ENCODE measurements around the gene OXTR. TPM values are rescaled to one million over a fixed set of nuclear protein-coding genes. Genes with fewer than 3 reads are reported as not detected.

The OXTR gene
- total RNA-seq, 4 donors from 2014 or later, result 0.20 TPM; not detected in 3

GRCh38 chr3:8764528-8764927 is 4.9 kb downstream of the OXTR start:
- intact Hi-C loops (cut with DNase I; ENCODE audit: low total_unique reads) (no loop called here), in situ Hi-C loops (cut with MboI; ENCODE audit: low sequenced_read_pairs in 4 of 4) (no loop called here)
- ATAC-seq (no peak), DNase-seq (no peak)
- TF ChIP-seq, protein P1, sequence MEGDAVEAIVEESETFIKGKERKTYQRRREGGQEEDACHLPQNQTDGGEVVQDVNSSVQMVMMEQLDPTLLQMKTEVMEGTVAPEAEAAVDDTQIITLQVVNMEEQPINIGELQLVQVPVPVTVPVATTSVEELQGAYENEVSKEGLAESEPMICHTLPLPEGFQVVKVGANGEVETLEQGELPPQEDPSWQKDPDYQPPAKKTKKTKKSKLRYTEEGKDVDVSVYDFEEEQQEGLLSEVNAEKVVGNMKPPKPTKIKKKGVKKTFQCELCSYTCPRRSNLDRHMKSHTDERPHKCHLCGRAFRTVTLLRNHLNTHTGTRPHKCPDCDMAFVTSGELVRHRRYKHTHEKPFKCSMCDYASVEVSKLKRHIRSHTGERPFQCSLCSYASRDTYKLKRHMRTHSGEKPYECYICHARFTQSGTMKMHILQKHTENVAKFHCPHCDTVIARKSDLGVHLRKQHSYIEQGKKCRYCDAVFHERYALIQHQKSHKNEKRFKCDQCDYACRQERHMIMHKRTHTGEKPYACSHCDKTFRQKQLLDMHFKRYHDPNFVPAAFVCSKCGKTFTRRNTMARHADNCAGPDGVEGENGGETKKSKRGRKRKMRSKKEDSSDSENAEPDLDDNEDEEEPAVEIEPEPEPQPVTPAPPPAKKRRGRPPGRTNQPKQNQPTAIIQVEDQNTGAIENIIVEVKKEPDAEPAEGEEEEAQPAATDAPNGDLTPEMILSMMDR (IDR thresholded peaks at IDR 0.05 in 4 of 5, conservative IDR thresholded peaks at IDR 0.05 in 1 of 5), result no peak
- no peak for TF ChIP-seq POLR2A (IDR thresholded peaks at IDR 0.05)
- H3K27ac ChIP-seq, result no peak overlapping the region
- H3K4me3 ChIP-seq, result no peak overlapping the region
- peaks cover 19 to 24% (median 21%) of the 10 kb centered on the region in 3 donors for H3K27me3 ChIP-seq
- peaks cover 19 to 20% of the 10 kb centered on the region in 2 donors for H3K4me1 ChIP-seq
- H3K36me3 ChIP-seq, result no peaks in the 10 kb centered on the region
- H3K9me3 ChIP-seq, result no peaks in the 10 kb centered on the region

DNA sequence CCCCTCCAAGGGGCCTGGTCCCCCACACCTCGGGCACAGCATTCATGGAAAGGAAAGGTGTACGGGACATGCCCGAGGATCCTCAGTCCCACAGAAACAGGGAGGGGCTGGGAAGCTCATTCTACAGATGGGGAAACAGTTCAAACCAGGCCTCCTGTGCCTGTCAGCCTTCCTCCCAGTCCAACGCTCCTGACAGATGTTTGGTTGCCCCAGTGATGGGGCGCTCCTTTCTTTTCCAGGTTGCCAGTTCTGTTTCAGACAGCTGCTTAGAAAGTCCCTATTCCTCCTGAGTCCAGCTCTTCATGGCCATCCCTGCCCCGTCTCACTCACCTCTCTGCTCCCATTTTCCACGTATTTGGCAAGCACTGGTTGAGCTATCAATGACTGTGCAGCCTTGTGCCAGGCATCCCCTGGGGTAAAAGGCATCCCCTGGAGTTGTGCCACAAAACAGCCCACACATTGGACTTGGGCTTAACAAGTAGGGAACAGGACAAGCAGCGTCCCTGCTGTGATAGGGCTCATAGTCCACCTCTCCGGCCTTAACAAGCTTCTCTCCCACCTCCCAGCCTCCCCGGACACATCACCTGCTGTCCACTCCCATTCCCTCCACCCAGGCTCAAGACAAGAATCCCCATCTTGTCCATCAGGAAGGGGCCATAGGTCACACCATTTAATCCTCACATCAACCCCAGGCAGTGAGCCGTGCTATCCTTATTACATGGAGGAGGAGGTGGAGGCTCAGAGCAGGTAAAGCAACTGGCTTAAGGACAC is 6.6 kb downstream of the OXTR start:
- H3K4me3 ChIP-seq, result no peak overlapping the region
- in situ Hi-C loops (cut with MboI; ENCODE audit: low sequenced_read_pairs in 4 of 4) (no loop called here), intact Hi-C loops (cut with DNase I; ENCODE audit: low total_unique reads) (no loop called here)
- no peaks in the 10 kb centered on the region for H3K9me3 ChIP-seq
- no peak overlapping the region for H3K27ac ChIP-seq
- TF ChIP-seq, protein P1 (IDR thresholded peaks at IDR 0.05 in 4 of 5, conservative IDR thresholded peaks at IDR 0.05 in 1 of 5), result no peak
- no peak for TF ChIP-seq POLR2A (IDR thresholded peaks at IDR 0.05)
- H3K4me1 ChIP-seq, result peaks cover 22 to 29% of the 10 kb centered on the region in 2 donors
- no peaks in the 10 kb centered on the region for H3K36me3 ChIP-seq
- H3K27me3 ChIP-seq, result peaks cover 9 to 10% (median 9%) of the 10 kb centered on the region in 3 donors
- ATAC-seq, result no peak
- DNase-seq, result no peak

DNA sequence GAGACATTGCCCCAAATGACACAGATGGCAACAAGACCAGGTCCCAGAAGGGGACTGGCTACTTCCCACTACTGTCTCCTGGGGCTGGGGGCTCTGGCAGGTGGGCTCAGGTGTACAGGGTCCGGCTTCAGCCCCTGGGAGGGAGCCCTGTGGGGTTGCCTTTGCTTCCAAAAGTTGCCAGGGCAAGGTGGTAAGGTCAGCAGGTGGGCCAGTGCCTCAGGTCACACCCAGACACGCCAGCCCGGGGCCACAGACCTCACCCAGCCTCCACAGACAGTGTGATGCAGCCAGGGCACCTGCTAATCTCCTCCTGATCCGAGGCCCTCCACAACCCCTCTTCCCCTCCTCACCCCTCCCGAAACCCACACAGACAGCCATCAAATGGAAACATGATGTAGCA is 7.5 kb downstream of the OXTR start:
- TF ChIP-seq POLR2A (IDR thresholded peaks at IDR 0.05), result no peak
- TF ChIP-seq, protein P1 (IDR thresholded peaks at IDR 0.05 in 4 of 5, conservative IDR thresholded peaks at IDR 0.05 in 1 of 5), result no peak
- no peak for ATAC-seq
- Histone ChIP-seq H3K36me3 (no peaks in the 10 kb centered on the region), H3K9me3 (no peaks in the 10 kb centered on the region), H3K27me3 (peaks cover 0 to 1% (median under 1%) of the 10 kb centered on the region in 3 donors), H3K4me3 (no peak overlapping the region), H3K27ac (no peak overlapping the region), H3K4me1 (peaks cover 28 to 34% of the 10 kb centered on the region in 2 donors)
- in situ Hi-C loops (cut with MboI; ENCODE audit: low sequenced_read_pairs in 4 of 4), result no loop called here
- intact Hi-C loops (cut with DNase I; ENCODE audit: low total_unique reads), result no loop called here
- no peak for DNase-seq

GRCh38 chr3:8760506-8760905 is 8.9 kb downstream of the OXTR start:
- no peaks in the 10 kb centered on the region for H3K27me3 ChIP-seq
- no peak overlapping the region for H3K4me3 ChIP-seq
- intact Hi-C loops (cut with DNase I; ENCODE audit: low total_unique reads), result no loop called here
- no peaks in the 10 kb centered on the region for H3K9me3 ChIP-seq
- H3K4me1 ChIP-seq, result peaks cover 28 to 34% of the 10 kb centered on the region in 2 donors
- H3K36me3 ChIP-seq, result no peaks in the 10 kb centered on the region
- ATAC-seq (no peak), DNase-seq (no peak)
- TF ChIP-seq, protein P1 (IDR thresholded peaks at IDR 0.05 in 4 of 5, conservative IDR thresholded peaks at IDR 0.05 in 1 of 5), result no peak
- no peak for TF ChIP-seq POLR2A (IDR thresholded peaks at IDR 0.05)
- in situ Hi-C loops (cut with MboI; ENCODE audit: low sequenced_read_pairs in 4 of 4), result no loop called here
- no peak overlapping the region for H3K27ac ChIP-seq

Measured in gastrocnemius medialis (tissue), 4 donors.